ENCODE results near the gene LARP1.

LARP1 gene

DNA sequence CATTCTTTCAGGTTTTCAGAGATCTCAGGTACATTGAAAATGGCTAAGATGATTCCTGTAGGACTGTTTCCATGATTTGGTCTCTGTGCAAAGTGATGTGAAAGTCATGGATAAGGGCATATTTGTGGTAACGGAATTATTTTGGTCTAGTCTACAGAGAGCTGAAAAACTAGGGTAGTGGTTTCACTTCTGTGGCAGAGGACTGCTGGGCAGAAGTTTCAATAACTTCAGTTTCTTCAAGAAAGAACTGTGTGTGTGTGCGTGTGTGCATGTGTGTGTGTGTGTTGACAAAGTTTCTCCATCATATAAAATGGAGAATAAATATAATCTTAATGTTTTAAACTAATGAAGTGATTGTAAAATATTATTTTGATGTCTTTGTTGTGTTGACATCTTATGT, 107.6 kb downstream of the LARP1 start:
- H3K27ac ChIP-seq, result no peak overlapping the region
- no peak for DNase-seq
- peaks cover 16% of the 10 kb centered on the region for H3K36me3 ChIP-seq (replicated peaks)
- H3K27me3 ChIP-seq (replicated peaks), result no peaks in the 10 kb centered on the region
- TF ChIP-seq, protein P1, sequence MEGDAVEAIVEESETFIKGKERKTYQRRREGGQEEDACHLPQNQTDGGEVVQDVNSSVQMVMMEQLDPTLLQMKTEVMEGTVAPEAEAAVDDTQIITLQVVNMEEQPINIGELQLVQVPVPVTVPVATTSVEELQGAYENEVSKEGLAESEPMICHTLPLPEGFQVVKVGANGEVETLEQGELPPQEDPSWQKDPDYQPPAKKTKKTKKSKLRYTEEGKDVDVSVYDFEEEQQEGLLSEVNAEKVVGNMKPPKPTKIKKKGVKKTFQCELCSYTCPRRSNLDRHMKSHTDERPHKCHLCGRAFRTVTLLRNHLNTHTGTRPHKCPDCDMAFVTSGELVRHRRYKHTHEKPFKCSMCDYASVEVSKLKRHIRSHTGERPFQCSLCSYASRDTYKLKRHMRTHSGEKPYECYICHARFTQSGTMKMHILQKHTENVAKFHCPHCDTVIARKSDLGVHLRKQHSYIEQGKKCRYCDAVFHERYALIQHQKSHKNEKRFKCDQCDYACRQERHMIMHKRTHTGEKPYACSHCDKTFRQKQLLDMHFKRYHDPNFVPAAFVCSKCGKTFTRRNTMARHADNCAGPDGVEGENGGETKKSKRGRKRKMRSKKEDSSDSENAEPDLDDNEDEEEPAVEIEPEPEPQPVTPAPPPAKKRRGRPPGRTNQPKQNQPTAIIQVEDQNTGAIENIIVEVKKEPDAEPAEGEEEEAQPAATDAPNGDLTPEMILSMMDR (IDR thresholded peaks at IDR 0.05; ENCODE audit: low read depth, low read length, missing control alignments), result no peak
- H3K4me3 ChIP-seq (ENCODE audit: low read depth, low read length), result no peak overlapping the region
- in situ Hi-C loops (cut with HindIII; ENCODE audit: low pct_ligation_motif_present, low sequenced_read_pairs), result no loop called here

DNA sequence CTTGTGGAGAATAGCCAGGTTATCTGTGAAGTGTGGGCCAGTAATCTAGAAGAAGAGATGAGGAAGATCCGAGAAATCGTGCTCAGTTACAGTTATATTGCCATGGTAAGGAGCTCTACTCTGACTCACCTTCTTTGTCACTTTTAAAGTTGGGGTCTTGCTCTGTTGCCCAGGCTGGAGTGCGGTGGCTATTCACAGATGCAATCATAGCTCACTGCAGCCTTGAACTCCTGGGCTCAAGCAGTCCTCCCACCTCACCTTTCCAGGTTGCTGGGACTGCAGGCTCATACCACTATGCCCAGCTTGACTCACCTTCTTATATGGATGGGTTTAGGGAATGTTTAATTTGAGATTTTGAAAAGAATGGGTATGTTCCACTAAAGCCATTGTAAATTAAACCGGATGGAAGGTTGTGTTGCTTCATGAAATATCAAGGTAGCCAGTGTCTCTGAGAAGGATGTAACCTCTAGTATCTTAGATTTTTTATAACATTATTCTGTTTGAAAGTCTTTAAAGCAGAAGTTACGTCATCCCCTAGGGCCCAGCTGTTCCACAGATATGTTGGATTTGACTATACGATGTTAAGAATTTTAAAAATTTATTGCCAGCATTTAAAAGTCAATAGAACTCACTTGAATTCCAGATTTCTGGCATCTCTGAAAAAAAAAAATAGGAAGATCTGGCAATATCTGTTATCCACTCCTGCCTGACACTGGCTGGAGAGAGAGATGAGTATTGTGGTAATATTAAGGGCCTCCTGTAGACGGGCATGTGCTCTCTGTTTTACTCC, 108.3 kb downstream of the LARP1 start:
- TF ChIP-seq, protein P1 (IDR thresholded peaks at IDR 0.05; ENCODE audit: low read depth, low read length, missing control alignments), result no peak
- DNase-seq, result no peak
- H3K36me3 ChIP-seq (replicated peaks), result peaks cover 16% of the 10 kb centered on the region
- in situ Hi-C loops (cut with HindIII; ENCODE audit: low pct_ligation_motif_present, low sequenced_read_pairs), result no loop called here
- no peaks in the 10 kb centered on the region for H3K27me3 ChIP-seq (replicated peaks)
- H3K4me3 ChIP-seq (ENCODE audit: low read depth, low read length), result no peak overlapping the region
- no peak overlapping the region for H3K27ac ChIP-seq

GRCh38 chr5:154865466-154866184, 110.4 kb downstream of the LARP1 start:
- no peaks in the 10 kb centered on the region for H3K27me3 ChIP-seq (replicated peaks)
- H3K27ac ChIP-seq, result no peak overlapping the region
- H3K4me3 ChIP-seq (ENCODE audit: low read depth, low read length), result no peak overlapping the region
- in situ Hi-C loops (cut with HindIII; ENCODE audit: low pct_ligation_motif_present, low sequenced_read_pairs), result no loop called here
- TF ChIP-seq, protein P1 (IDR thresholded peaks at IDR 0.05; ENCODE audit: low read depth, low read length, missing control alignments), result no peak
- peaks cover 17% of the 10 kb centered on the region for H3K36me3 ChIP-seq (replicated peaks)
- no peak for DNase-seq

DNA sequence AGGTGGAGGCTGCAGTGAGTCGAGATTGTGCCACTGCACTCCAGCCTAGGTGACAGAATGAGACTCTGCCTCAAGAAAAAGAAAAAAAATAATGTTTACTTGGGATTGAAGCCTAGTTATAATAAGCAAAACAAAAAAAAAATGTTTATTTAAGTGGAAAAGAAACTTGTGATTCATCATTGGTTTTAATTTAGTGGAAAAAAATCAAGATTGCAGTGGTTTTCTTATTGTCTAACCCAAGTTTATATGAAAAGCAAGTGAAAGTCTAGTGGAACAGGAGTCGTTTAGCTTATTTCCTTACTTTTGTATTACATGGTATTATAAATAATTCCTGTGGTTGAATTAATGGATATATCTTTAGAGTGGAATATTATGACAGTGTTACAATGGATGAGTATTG, 111.7 kb downstream of the LARP1 start:
- peaks cover 27% of the 10 kb centered on the region for H3K36me3 ChIP-seq (replicated peaks)
- H3K4me3 ChIP-seq (ENCODE audit: low read depth, low read length), result no peak overlapping the region
- no peaks in the 10 kb centered on the region for H3K27me3 ChIP-seq (replicated peaks)
- in situ Hi-C loops (cut with HindIII; ENCODE audit: low pct_ligation_motif_present, low sequenced_read_pairs), result no loop called here
- DNase-seq, result no peak
- no peak overlapping the region for H3K27ac ChIP-seq
- TF ChIP-seq, protein P1 (IDR thresholded peaks at IDR 0.05; ENCODE audit: low read depth, low read length, missing control alignments), result no peak
